Smooth muscle cell (in vitro differentiated cells): ENCODE results near the gene LMOD3. TPM values are rescaled to one million over a fixed set of nuclear protein-coding genes. Genes with fewer than 3 reads are reported as not detected.
A peak's percentile ranks its signal among the peaks of the same experiment; 100 is the strongest.

Experiments used
- DNase-seq: peaks from one replicate; lab custom pipeline; 2025; ENCODE audit not compliant: unreplicated experiment; lab: John Stamatoyannopoulos, UW
- H2AFZ ChIP-seq: fragments of 200-600 bp; sonication (generic); 2 replicates; pipeline ENCODE4 v1.6.0; 2016; ENCODE audit warnings: antibody characterized with exemption, low read depth, mild to moderate bottlenecking
- H3F3A ChIP-seq: fragments of 200-600 bp; sonication (generic); 2 replicates; pipeline ENCODE4 v1.6.0; 2017; ENCODE audit warnings: antibody characterized with exemption, low read depth
- H3K27ac ChIP-seq: fragments of 200-600 bp; sonication (generic); 2 replicates; pipeline ENCODE4 v1.5.1; 2016; ENCODE audit warnings: low read depth, mild to moderate bottlenecking
- H3K27me3 ChIP-seq: fragments of 200-600 bp; sonication (generic); 2 replicates; pipeline ENCODE4 v1.6.1; 2016; ENCODE audit warnings: low read depth, mild to moderate bottlenecking
- H3K36me3 ChIP-seq: fragments of 200-600 bp; sonication (generic); 2 replicates; pipeline ENCODE4 v1.5.1; 2016; ENCODE audit warnings: low read depth
- H3K4me1 ChIP-seq: fragments of 200-600 bp; sonication (generic); 2 replicates; pipeline ENCODE4 v1.5.1; 2016; ENCODE audit warnings: low read depth
- H3K4me2 ChIP-seq: fragments of 200-600 bp; sonication (generic); 2 replicates; pipeline ENCODE4 v1.6.0; 2016; ENCODE audit warnings: mild to moderate bottlenecking
- H3K4me3 ChIP-seq: fragments of 200-600 bp; sonication (generic); 2 replicates; pipeline ENCODE4 v1.5.1; 2016; ENCODE audit warnings: mild to moderate bottlenecking
- H3K79me2 ChIP-seq: fragments of 200-600 bp; sonication (generic); 2 replicates; pipeline ENCODE4 v1.6.0; 2016; ENCODE audit warnings: low read depth, mild to moderate bottlenecking
- H3K9ac ChIP-seq: fragments of 200-600 bp; sonication (generic); 2 replicates; pipeline ENCODE4 v1.6.0; 2016; ENCODE audit warnings: low read depth
- H3K9me3 ChIP-seq: fragments of 200-600 bp; sonication (generic); replicated peaks from 2 replicates; pipeline ENCODE4 v1.5.1; 2016; ENCODE audit warnings: low read depth
- H4K20me1 ChIP-seq: fragments of 200-600 bp; sonication (generic); 2 replicates; pipeline ENCODE4 v1.6.0; 2016; ENCODE audit warnings: low read depth
- WGBS: methylation state at CpG from one replicate; pipeline ENCODE4 v1.1.7; 2016; ENCODE audit warnings: low lambda C conversion rate; 5-methylcytosine and 5-hydroxymethylcytosine counted together
- polyA plus RNA-seq: library from polyadenylated mRNA; unstranded; fragments of >200 nt; fragmentation: Nextera tagmentation; extraction: Ambion mirVana; gene quantifications from 2 replicates; pipeline ENCODE4 v1.2.1, GENCODE V29; 2016
- total RNA-seq: library from RNA; depleted of rRNA; stranded (reverse); fragments of >200 nt; gene quantifications from 2 replicates; pipeline ENCODE4 v1.2.3, GENCODE V29; 2014
- TF ChIP-seq, protein P1 (sequence below): fragments of 200-600 bp; sonication (generic); IDR thresholded peaks from 2 replicates; pipeline ENCODE4 v1.5.1; 2017; ENCODE audit warnings: borderline replicate concordance, mild to moderate bottlenecking, antibody characterized with exemption; ENCODE audit not compliant: insufficient read depth, poor library complexity, severe bottlenecking

LMOD3 gene
- total and polyA plus RNA-seq, 2 experiments from 2014 or later, result not detected

DNA sequence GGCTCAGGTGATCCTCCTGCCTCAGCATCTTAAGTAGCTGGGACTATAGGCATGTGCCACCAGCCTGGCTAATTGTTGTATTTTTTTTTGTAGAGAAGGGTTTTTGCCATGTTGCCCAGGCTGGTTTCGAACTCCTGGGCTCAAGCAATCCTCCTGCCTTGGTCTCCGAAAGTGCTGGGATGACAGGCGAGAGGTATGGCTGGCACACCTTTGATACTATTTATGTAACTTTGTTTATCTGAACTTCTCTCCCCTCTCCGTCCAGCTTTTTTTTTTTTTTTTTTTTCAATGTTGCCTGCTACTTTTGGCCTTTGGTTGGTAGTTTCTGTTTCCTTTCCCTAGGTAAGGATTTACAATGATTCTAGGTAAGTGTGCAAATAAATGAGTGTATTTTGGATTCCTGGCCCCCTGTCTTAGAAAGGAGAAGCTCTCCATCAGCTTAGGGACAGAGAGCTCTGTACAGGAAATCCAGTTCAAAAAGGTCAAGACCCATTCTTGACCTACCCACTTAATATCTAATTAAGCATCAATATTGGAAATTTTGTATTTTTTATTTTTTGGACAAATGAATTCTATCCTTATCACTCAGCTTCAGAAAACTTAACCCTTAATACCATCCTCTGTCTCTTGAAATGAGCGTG lies 30.9 kb downstream of the LMOD3 start:
- peaks cover 91% of the 10 kb centered on the region for H4K20me1 ChIP-seq
- H3K4me3 ChIP-seq, result no peak overlapping the region
- no peaks in the 10 kb centered on the region for H3K27me3 ChIP-seq
- H3K9me3 ChIP-seq, result no peaks in the 10 kb centered on the region
- peaks cover 52% of the 10 kb centered on the region for H3K79me2 ChIP-seq
- H3K4me2 ChIP-seq, result no peak overlapping the region
- TF ChIP-seq, protein P1, sequence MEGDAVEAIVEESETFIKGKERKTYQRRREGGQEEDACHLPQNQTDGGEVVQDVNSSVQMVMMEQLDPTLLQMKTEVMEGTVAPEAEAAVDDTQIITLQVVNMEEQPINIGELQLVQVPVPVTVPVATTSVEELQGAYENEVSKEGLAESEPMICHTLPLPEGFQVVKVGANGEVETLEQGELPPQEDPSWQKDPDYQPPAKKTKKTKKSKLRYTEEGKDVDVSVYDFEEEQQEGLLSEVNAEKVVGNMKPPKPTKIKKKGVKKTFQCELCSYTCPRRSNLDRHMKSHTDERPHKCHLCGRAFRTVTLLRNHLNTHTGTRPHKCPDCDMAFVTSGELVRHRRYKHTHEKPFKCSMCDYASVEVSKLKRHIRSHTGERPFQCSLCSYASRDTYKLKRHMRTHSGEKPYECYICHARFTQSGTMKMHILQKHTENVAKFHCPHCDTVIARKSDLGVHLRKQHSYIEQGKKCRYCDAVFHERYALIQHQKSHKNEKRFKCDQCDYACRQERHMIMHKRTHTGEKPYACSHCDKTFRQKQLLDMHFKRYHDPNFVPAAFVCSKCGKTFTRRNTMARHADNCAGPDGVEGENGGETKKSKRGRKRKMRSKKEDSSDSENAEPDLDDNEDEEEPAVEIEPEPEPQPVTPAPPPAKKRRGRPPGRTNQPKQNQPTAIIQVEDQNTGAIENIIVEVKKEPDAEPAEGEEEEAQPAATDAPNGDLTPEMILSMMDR, result no peak
- H3K27ac ChIP-seq, result no peak overlapping the region
- DNase-seq, result no peak
- H3K4me1 ChIP-seq, result peaks cover 29% of the 10 kb centered on the region
- no peak overlapping the region for H2AFZ ChIP-seq
- WGBS, result 90% methylated on average over 5 of the region's 5 CpGs
- no peaks in the 10 kb centered on the region for H3K36me3 ChIP-seq
- H3F3A ChIP-seq, result peaks cover 5% of the 10 kb centered on the region
- H3K9ac ChIP-seq, result peak overlapping the region; percentile 14

DNA sequence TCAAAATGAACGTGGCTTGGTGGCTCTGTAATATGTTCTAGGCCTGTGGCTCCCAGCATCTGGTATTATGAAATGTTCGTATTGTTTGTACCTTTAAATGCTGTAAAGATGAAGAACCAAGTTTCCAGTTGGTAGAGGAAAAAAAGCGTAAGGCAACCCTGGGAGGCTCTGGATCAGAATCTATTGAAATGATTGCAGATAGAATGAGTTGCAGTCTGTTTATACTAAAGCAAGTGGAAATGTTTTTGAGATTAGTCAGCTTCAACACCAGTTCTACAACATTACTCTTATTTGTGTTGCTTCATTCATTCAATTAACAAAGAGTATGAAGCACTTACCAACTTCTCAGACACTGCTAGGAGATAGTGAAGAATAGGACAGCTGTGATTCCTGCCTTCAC lies 32.4 kb downstream of the LMOD3 start:
- Histone ChIP-seq H3K4me1 (peaks cover 29% of the 10 kb centered on the region), H3F3A (peaks cover 10% of the 10 kb centered on the region), H3K79me2 (peaks cover 52% of the 10 kb centered on the region), H3K9ac (no peak overlapping the region), H3K4me2 (peak overlapping the region; percentile 20), H2AFZ (no peak overlapping the region), H3K9me3 (no peaks in the 10 kb centered on the region), H4K20me1 (peaks cover 78% of the 10 kb centered on the region), H3K27ac (peak overlapping the region; percentile 36), H3K4me3 (no peak overlapping the region), H3K36me3 (no peaks in the 10 kb centered on the region), H3K27me3 (no peaks in the 10 kb centered on the region)
- no peak for DNase-seq
- TF ChIP-seq, protein P1, result no peak
- 43% methylated on average over 3 of the region's 3 CpGs for WGBS

DNA sequence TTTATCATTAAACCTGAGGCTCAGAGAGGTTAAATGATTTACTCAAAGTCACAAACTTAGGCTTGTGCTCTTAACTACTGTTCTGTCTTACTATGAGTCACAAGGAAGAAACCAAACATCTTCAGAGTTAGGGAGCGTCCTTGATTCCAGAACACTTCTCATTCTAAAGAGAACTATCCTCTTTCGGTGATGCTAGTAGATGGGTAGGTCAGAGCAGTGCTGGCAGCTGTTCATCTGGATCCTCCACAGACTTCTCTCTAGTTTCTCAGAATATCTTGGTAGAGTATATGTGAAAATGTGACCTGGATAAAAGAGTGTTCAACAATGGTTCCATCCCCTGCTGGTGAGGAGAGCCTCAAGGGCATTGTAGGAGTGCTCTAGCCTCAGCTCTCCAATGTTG lies 34.3 kb downstream of the LMOD3 start:
- Histone ChIP-seq H3F3A (peaks cover 16% of the 10 kb centered on the region), H3K4me2 (peak overlapping the region; percentile 92), H4K20me1 (peaks cover 59% of the 10 kb centered on the region), H3K4me1 (peaks cover 42% of the 10 kb centered on the region), H3K4me3 (peak overlapping the region; percentile 91), H3K9ac (no peak overlapping the region), H3K27me3 (no peaks in the 10 kb centered on the region), H3K79me2 (peaks cover 45% of the 10 kb centered on the region), H3K27ac (peak overlapping the region; percentile 92), H3K36me3 (no peaks in the 10 kb centered on the region), H3K9me3 (no peaks in the 10 kb centered on the region), H2AFZ (no peak overlapping the region)
- no peak for DNase-seq
- 30% methylated on average over 2 of the region's 2 CpGs for WGBS
- TF ChIP-seq, protein P1, result no peak
